Pancreas (tissue), 10 donors: ENCODE results near the gene PAM16. TPM values are rescaled to one million over a fixed set of nuclear protein-coding genes. Genes with fewer than 3 reads are reported as not detected.

ENCODE experiments used
- ATAC-seq, 4 donors: fragments of 200-7000 bp; cut with Tn5 transposase; one replicate each; pipeline versions ENCODE4 v1.8.0 to v1.9.1; 2020; ENCODE audit warnings: mild to moderate bottlenecking in 4 of 4, moderate library complexity in 4 of 4
- DNase-seq, 6 donors: peaks; one replicate each; pipeline ENCODE4 v3.0.0-alpha.2; 2020
- FAIRE-seq: peaks from 2 replicates; lab custom pipeline; 2012; peaks lifted over from hg19 to GRCh38; lab: Jason Lieb, UNC
- H3K27ac ChIP-seq, 4 donors: fragments of 200-600 bp; sonication (generic); 1 replicate in 3 of 4; 2 replicates in 1 of 4; pipeline versions ENCODE4 v1.5.0 to v1.8.0; 2020
- H3K27me3 ChIP-seq, 4 donors: fragments of 200-600 bp; one replicate each; pipeline ENCODE4 v1.8.0; 2021
- H3K36me3 ChIP-seq, 3 donors: fragments of 200-600 bp; sonication (generic) in 1 of 3; one replicate each; pipeline versions ENCODE4 v1.5.0 to v1.8.0; 2020 to 2021
- H3K4me1 ChIP-seq, 3 donors: fragments of 200-600 bp; one replicate each; pipeline ENCODE4 v1.8.0; 2021
- H3K4me3 ChIP-seq, 4 donors: fragments of 200-600 bp; sonication (generic) in 2 of 4; one replicate each; pipeline versions ENCODE4 v1.5.0 to v1.8.0; 2020 to 2021
- H3K9me3 ChIP-seq, 4 donors: fragments of 200-600 bp; one replicate each; pipeline ENCODE4 v1.8.0; 2021
- WGBS, 2 donors: extraction: QIAGEN DNeasy Blood & Tissue Kit; methylation state at CpG; one replicate each; pipeline ENCODE4 v1.1.7; 2013; 5-methylcytosine and 5-hydroxymethylcytosine counted together
- intact Hi-C, 3 donors: fragments of 100-400 bp; cut with DNase I; formaldehyde crosslinking; loops; one replicate each; pipeline versions ENCODE4 v1.11.1 to v1.14.2; 2022
- polyA plus RNA-seq, 2 donors: library from polyadenylated mRNA; stranded (reverse); fragments of 200-250 nt; gene quantifications; one replicate each; pipeline ENCODE4 v1.2.3, GENCODE V29; 2013
- total RNA-seq, 6 donors: library from RNA; stranded (reverse); fragmentation: NEBNext Ultra II Directional in 4 of 6; extraction: Animal tissue kit (Norgen Biotek cat#: 25700) in 4 of 6; gene quantifications; one replicate each; pipeline versions ENCODE4 v1.2.1 to v1.2.4, GENCODE V29; 2021 to 2023
- TF ChIP-seq, protein P1 (sequence below), 4 donors: fragments of 200-600 bp; sonication (generic) in 3 of 4; IDR thresholded peaks; one replicate each; pipeline versions ENCODE4 v1.5.0 to v1.8.0; 2021; ENCODE audit warnings: antibody characterized with exemption in 4 of 4
- donor health status: healthy with polysubstance abuse.
- donor health status: DM: no; HTN: no; CAD: no; lungs with moderate emphysema.
- donor health status: DM: no; HTN: no; CAD: no.
- donor health status: control.
- donor health status: control.
- donor health status: Bipolar disorder and iron deficiency.
- donor health status: DM: yes; HTN: yes; CAD: no.
- donor health status: DM: no; HTN: no; CAD: no.
- donor health status: DM: no; HTN: no; CAD: no.
- donor health status: DM: yes; HTN: yes; CAD: no.

PAM16 gene
- total and polyA plus RNA-seq, 8 donors, result 12.2 to 106 (median 27.2) TPM

- intact Hi-C loops, result no loop called here
- no peak for FAIRE-seq
- ATAC-seq, result no peak
- no peak for DNase-seq
- H3K9me3 ChIP-seq, result no peaks in the 10 kb centered on the region
- TF ChIP-seq, protein P1, sequence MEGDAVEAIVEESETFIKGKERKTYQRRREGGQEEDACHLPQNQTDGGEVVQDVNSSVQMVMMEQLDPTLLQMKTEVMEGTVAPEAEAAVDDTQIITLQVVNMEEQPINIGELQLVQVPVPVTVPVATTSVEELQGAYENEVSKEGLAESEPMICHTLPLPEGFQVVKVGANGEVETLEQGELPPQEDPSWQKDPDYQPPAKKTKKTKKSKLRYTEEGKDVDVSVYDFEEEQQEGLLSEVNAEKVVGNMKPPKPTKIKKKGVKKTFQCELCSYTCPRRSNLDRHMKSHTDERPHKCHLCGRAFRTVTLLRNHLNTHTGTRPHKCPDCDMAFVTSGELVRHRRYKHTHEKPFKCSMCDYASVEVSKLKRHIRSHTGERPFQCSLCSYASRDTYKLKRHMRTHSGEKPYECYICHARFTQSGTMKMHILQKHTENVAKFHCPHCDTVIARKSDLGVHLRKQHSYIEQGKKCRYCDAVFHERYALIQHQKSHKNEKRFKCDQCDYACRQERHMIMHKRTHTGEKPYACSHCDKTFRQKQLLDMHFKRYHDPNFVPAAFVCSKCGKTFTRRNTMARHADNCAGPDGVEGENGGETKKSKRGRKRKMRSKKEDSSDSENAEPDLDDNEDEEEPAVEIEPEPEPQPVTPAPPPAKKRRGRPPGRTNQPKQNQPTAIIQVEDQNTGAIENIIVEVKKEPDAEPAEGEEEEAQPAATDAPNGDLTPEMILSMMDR (IDR thresholded peaks at IDR 0.05), result no peak
- no peak overlapping the region for H3K27ac ChIP-seq
- H3K4me3 ChIP-seq, result no peak overlapping the region
- H3K4me1 ChIP-seq, result no peaks in the 10 kb centered on the region
- H3K27me3 ChIP-seq, result no peaks in the 10 kb centered on the region
- no peaks in the 10 kb centered on the region for H3K36me3 ChIP-seq
- WGBS, 2 donors, result 74 to 84% methylated on average over 6 of the region's 6 CpGs
Measured at GRCh38 chr16:4295581-4295980, 55.5 kb downstream of the PAM16 start.

DNA sequence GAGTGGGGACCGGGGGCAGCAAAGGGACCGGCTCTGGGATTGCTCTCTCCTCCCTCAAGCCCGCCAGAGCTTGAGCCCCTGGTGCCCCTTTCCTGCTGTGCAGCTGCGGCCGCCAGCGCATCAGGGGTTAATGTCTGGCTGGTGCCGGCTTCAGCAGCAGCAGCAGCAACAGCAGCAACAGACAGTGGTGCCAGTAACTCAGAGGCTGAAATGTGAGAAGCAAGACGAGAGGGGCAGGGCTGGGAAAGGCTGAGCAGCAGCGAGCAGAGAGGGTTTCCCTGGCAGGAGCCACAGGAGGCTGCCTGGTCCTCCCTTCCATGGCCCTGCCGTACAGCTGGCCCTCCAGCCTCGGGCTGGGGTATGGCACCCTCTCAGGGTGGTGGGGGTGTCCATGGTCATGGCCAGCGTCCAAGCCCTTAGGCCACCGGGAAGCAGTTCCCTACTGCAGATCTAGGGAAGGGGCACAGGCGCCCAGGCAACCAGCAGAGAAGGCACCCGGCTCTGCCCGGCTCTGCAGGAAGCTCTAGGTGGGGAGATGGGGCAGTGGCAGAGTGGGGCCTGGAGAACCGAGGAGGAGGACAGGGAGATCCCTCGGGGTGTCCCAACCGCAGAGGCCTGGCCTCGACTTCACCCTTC lies 57.2 kb downstream of the PAM16 start:
- Histone ChIP-seq H3K27ac (peak overlapping the region in 3 of 4 donors; percentile 22 to 44 (median 31)), H3K4me1 (no peaks in the 10 kb centered on the region), H3K4me3 (no peak overlapping the region), H3K36me3 (no peaks in the 10 kb centered on the region), H3K9me3 (no peaks in the 10 kb centered on the region), H3K27me3 (no peaks in the 10 kb centered on the region)
- intact Hi-C loops, result no loop called here
- FAIRE-seq (no peak), ATAC-seq (peak; percentile 62 to 89 (median 86)), DNase-seq (peak in 3 of 6 donors; percentile 38 to 61 (median 56))
- 13 to 19% methylated on average over 19 to 20 of the region's 20 CpGs for WGBS, 2 donors
- TF ChIP-seq, protein P1 (IDR thresholded peaks at IDR 0.05), result no peak

DNA sequence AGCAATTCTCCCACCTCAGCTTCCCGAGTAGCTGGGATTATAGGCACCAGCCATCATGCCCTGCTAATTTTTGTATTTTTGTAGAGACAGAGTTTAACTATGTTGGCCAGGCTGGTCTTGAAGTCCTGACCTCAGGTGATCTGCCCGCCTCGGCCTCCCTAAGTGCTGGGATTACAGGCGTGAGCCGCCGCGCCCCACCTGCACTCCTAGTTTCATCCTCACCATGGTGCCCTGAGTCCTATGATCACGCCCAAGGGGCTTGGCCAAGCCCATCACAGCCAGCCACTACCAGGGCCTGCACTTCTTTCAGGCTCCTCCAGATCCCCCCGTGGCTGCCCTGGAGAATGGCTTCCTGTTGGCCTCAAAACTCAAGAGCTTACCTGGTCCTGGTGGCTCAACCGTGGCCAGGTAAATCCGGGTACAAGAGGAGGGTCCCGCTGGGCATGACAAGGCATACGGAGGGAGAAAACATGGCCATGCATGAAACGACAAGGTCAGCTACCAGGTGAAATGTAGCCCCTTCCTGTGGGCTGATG lies 57.9 kb downstream of the PAM16 start:
- no peaks in the 10 kb centered on the region for H3K9me3 ChIP-seq
- ATAC-seq (no peak), DNase-seq (no peak), FAIRE-seq (no peak)
- H3K4me3 ChIP-seq, result no peak overlapping the region
- intact Hi-C loops, result no loop called here
- WGBS, 2 donors, result 66 to 72% methylated on average over 14 of the region's 14 CpGs
- H3K27ac ChIP-seq, result no peak overlapping the region
- no peaks in the 10 kb centered on the region for H3K36me3 ChIP-seq
- no peaks in the 10 kb centered on the region for H3K27me3 ChIP-seq
- TF ChIP-seq, protein P1 (IDR thresholded peaks at IDR 0.05), result no peak
- peaks cover 0 to 3% (median 0%) of the 10 kb centered on the region in 3 donors for H3K4me1 ChIP-seq

- no peaks in the 10 kb centered on the region for H3K36me3 ChIP-seq
- intact Hi-C loops, result no loop called here
- FAIRE-seq (no peak), ATAC-seq (no peak), DNase-seq (no peak)
- H3K27me3 ChIP-seq, result no peaks in the 10 kb centered on the region
- WGBS, 2 donors, result 86 to 90% methylated on average over 4 of the region's 4 CpGs
- H3K4me3 ChIP-seq, result no peak overlapping the region
- TF ChIP-seq, protein P1 (IDR thresholded peaks at IDR 0.05), result no peak
- H3K27ac ChIP-seq, result no peak overlapping the region
- peaks cover 0 to 3% (median 0%) of the 10 kb centered on the region in 3 donors for H3K4me1 ChIP-seq
- H3K9me3 ChIP-seq, result no peaks in the 10 kb centered on the region
Measured at GRCh38 chr16:4291699-4292098, 59.4 kb downstream of the PAM16 start.

Other genes with a start within 250 kb of the PAM16 start
- gene ADCY9, start 234.9 kb downstream of the PAM16 start, total RNA-seq, result 10 to 100 TPM; 17.2 to 20.9 (median 18.4) TPM
- gene ADCY9, start 234.9 kb downstream of the PAM16 start, polyA plus RNA-seq, result 10 to 100 TPM in 1 of 2 donors, 1 to 10 TPM in 1; 6.6 to 10.4 TPM
- under 1 TPM; 0.12 to 0.24 (median 0.19) TPM for gene SRL, start 109.2 kb downstream of the PAM16 start, total RNA-seq
- under 1 TPM; 0.40 to 0.42 TPM for gene SRL, start 109.2 kb downstream of the PAM16 start, polyA plus RNA-seq
- 10 to 100 TPM in 4 of 6 donors, 1 to 10 TPM in 2; 8.6 to 17.9 (median 12.9) TPM for gene TFAP4, start 78.3 kb downstream of the PAM16 start, total RNA-seq
- 10 to 100 TPM in 1 of 2 donors, 1 to 10 TPM in 1; 6.1 to 10.7 TPM for gene TFAP4, start 78.3 kb downstream of the PAM16 start, polyA plus RNA-seq
- gene GLIS2, start 35.3 kb downstream of the PAM16 start, total RNA-seq, result 10 to 100 TPM in 4 of 6 donors, 1 to 10 TPM in 2; 5.5 to 14.9 (median 10.9) TPM
- 10 to 100 TPM in 1 of 2 donors, 1 to 10 TPM in 1; 7.3 to 15.1 TPM for gene GLIS2, start 35.3 kb downstream of the PAM16 start, polyA plus RNA-seq
- gene VASN, start 20.5 kb upstream of the PAM16 start, total RNA-seq, result 10 to 100 TPM in 1 of 6 donors, 1 to 10 TPM in 5; 3.1 to 10.1 (median 7.9) TPM
- 10 to 100 TPM in 1 of 2 donors, 1 to 10 TPM in 1; 9.0 to 14.8 TPM for gene VASN, start 20.5 kb upstream of the PAM16 start, polyA plus RNA-seq
- 10 to 100 TPM in 4 of 6 donors, 1 to 10 TPM in 2; 8.4 to 21.4 (median 14.2) TPM for gene CORO7, start 65.3 kb upstream of the PAM16 start, total RNA-seq
- gene CORO7, start 65.3 kb upstream of the PAM16 start, polyA plus RNA-seq, result 10 to 100 TPM; 26.7 to 29.6 TPM
- gene DNAJA3, start 74.5 kb upstream of the PAM16 start, total RNA-seq, result 10 to 100 TPM; 21.0 to 33.7 (median 21.5) TPM
- gene DNAJA3, start 74.5 kb upstream of the PAM16 start, polyA plus RNA-seq, result 10 to 100 TPM; 20.3 to 23.0 TPM
- 10 to 100 TPM; 21.9 to 40.0 (median 24.3) TPM for gene NMRAL1, start 123.3 kb upstream of the PAM16 start, total RNA-seq
- gene NMRAL1, start 123.3 kb upstream of the PAM16 start, polyA plus RNA-seq, result 10 to 100 TPM; 74.9 to 84.7 TPM
- gene HMOX2, start 125.1 kb upstream of the PAM16 start, total RNA-seq, result 10 to 100 TPM; 12.8 to 22.0 (median 18.5) TPM
- gene HMOX2, start 125.1 kb upstream of the PAM16 start, polyA plus RNA-seq, result 10 to 100 TPM; 18.9 to 29.6 TPM
- gene CDIP1, start 187.5 kb upstream of the PAM16 start, total RNA-seq, result 10 to 100 TPM; 16.3 to 20.1 (median 18.9) TPM
- 10 to 100 TPM; 13.6 to 24.4 TPM for gene CDIP1, start 187.5 kb upstream of the PAM16 start, polyA plus RNA-seq
- under 1 TPM; 0.28 to 0.47 (median 0.34) TPM for gene C16orf96, start 205.0 kb upstream of the PAM16 start, total RNA-seq
- under 1 TPM; 0.30 to 0.31 TPM for gene C16orf96, start 205.0 kb upstream of the PAM16 start, polyA plus RNA-seq